Parathyroid adenoma (tissue), 2 donors: ENCODE results near the gene SORBS1.

ENCODE experiments used
- H2AFZ ChIP-seq: fragments of 300-600 bp; sonication (generic); one replicate; pipeline ENCODE4 v1.7.0; 2017; ENCODE audit warnings: antibody characterized with exemption, mild to moderate bottlenecking
- H3K27ac ChIP-seq: fragments of 300-600 bp; sonication (generic); one replicate; pipeline ENCODE4 v1.7.0; 2017
- H3K27me3 ChIP-seq: fragments of 300-600 bp; sonication (generic); one replicate; pipeline ENCODE4 v1.7.0; 2017; ENCODE audit warnings: low read length; ENCODE audit not compliant: control insufficient read depth, insufficient read depth
- H3K36me3 ChIP-seq: fragments of 300-600 bp; sonication (generic); one replicate; pipeline ENCODE4 v1.7.0; 2017; ENCODE audit warnings: low read length; ENCODE audit not compliant: control insufficient read depth, insufficient read depth
- H3K4me1 ChIP-seq: fragments of 300-600 bp; sonication (generic); one replicate; pipeline ENCODE4 v1.7.0; 2017; ENCODE audit warnings: control low read depth
- H3K4me2 ChIP-seq: fragments of 300-600 bp; sonication (generic); one replicate; pipeline ENCODE4 v1.7.0; 2017; ENCODE audit warnings: low read length
- H3K4me3 ChIP-seq: fragments of 300-600 bp; sonication (generic); one replicate; pipeline ENCODE4 v1.7.0; 2017; ENCODE audit warnings: low read depth, low read length
- H3K79me2 ChIP-seq: fragments of 300-600 bp; sonication (generic); one replicate; pipeline ENCODE4 v1.7.0; 2017; ENCODE audit warnings: control low read depth
- H3K9ac ChIP-seq: fragments of 300-600 bp; sonication (generic); one replicate; pipeline ENCODE4 v1.7.0; 2017; ENCODE audit warnings: mild to moderate bottlenecking
- H3K9me3 ChIP-seq: fragments of 300-600 bp; sonication (generic); one replicate; pipeline ENCODE4 v1.7.0; 2017; ENCODE audit warnings: low read length; ENCODE audit not compliant: control insufficient read depth
- TF ChIP-seq, protein P1 (sequence below): fragments of 300-600 bp; sonication (generic); IDR thresholded peaks from one replicate; pipeline ENCODE4 v1.7.0; 2017; ENCODE audit warnings: antibody characterized with exemption, mild to moderate bottlenecking
- donor health status: primary hyperparathyroidism.

Gene SORBS1

DNA sequence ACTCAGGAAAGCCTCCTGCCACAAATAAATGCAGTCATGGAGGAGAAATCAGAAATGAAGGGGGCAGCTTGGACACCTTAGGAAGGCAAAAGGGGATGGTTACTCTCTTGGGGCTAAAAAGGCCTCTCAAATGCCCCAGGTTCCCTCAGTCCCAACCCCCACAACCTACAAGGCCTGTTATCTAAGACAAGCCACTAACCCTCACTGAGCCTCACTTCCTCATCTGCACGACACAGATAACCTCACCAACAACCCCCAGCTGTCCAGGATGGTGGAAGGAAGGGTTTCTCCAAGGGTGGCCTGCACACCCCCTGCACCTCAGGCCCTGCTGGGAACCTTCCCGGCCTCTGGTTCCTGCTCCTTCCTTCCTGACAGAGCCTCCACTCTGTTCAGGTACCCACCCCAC lies 29.2 kb downstream of the SORBS1 start:
- Histone ChIP-seq H3K27me3 (no peaks in the 10 kb centered on the region), H3K9ac (no peak overlapping the region), H3K4me1 (no peaks in the 10 kb centered on the region), H3K4me3 (no peak overlapping the region), H2AFZ (no peak overlapping the region), H3K79me2 (peaks cover 5% of the 10 kb centered on the region), H3K4me2 (no peak overlapping the region), H3K36me3 (no peaks in the 10 kb centered on the region), H3K9me3 (no peaks in the 10 kb centered on the region), H3K27ac (no peak overlapping the region)
- TF ChIP-seq, protein P1, sequence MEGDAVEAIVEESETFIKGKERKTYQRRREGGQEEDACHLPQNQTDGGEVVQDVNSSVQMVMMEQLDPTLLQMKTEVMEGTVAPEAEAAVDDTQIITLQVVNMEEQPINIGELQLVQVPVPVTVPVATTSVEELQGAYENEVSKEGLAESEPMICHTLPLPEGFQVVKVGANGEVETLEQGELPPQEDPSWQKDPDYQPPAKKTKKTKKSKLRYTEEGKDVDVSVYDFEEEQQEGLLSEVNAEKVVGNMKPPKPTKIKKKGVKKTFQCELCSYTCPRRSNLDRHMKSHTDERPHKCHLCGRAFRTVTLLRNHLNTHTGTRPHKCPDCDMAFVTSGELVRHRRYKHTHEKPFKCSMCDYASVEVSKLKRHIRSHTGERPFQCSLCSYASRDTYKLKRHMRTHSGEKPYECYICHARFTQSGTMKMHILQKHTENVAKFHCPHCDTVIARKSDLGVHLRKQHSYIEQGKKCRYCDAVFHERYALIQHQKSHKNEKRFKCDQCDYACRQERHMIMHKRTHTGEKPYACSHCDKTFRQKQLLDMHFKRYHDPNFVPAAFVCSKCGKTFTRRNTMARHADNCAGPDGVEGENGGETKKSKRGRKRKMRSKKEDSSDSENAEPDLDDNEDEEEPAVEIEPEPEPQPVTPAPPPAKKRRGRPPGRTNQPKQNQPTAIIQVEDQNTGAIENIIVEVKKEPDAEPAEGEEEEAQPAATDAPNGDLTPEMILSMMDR, result no peak

DNA sequence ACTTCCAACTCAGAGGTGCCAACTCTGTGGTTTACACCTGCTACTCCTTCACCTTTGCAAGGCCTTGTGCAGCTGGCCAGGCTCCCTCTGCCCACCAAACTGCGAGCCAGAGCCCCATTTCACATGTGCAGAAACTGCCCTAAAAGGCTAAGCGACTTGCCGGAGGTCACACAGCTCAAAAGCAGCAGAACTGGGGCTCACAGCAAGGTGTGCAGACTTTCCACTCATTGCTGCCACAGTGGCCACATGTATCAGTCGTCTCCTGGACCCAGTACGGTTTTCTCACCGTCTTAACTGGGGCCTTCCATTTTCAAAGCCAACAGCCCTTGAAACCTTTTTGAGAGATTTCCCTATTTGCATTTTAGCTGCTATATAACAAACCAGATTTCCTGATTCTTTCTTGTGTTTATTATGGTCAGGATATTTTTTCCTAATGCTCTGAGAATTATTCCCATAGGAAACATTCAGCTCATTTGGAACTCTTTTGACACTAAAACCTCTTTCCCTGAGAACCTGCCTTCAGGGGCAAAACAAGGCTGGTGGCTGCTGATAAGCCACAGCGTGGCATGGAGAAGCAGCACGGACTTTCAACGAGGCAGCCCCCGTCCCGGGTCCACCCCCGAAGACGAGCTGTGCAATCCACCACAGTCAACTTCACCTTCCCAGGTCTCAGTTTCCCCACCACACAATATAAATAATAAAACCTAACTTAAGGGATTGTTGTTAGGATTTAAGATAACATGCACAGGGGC lies 29.9 kb downstream of the SORBS1 start:
- TF ChIP-seq, protein P1, result no peak
- H2AFZ ChIP-seq, result no peak overlapping the region
- H3K9me3 ChIP-seq, result no peaks in the 10 kb centered on the region
- no peak overlapping the region for H3K9ac ChIP-seq
- no peak overlapping the region for H3K4me2 ChIP-seq
- H3K27ac ChIP-seq, result no peak overlapping the region
- H3K27me3 ChIP-seq, result no peaks in the 10 kb centered on the region
- peaks cover 5% of the 10 kb centered on the region for H3K79me2 ChIP-seq
- H3K36me3 ChIP-seq, result no peaks in the 10 kb centered on the region
- no peak overlapping the region for H3K4me3 ChIP-seq
- no peaks in the 10 kb centered on the region for H3K4me1 ChIP-seq

DNA sequence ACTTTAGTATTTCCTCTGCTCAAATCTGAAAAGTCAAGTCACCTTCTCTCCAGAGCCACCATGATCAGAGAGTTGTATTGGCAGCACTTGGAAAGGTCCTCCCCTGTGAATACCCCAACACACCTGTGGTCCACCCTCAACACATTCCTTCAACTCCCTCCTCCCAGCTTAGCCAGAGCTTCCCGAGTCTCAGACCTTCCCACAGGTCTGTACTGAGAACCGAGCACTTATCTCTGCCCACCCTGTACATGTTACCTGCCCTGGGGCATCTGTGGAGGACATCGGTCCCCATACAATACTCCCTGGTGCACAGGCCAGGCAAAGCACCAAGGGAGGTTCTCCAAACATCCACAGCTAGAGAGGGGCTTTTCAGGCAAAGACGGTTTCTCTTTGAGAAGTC lies 30.6 kb downstream of the SORBS1 start:
- Histone ChIP-seq H3K4me2 (no peak overlapping the region), H3K36me3 (no peaks in the 10 kb centered on the region), H3K4me1 (no peaks in the 10 kb centered on the region)

DNA sequence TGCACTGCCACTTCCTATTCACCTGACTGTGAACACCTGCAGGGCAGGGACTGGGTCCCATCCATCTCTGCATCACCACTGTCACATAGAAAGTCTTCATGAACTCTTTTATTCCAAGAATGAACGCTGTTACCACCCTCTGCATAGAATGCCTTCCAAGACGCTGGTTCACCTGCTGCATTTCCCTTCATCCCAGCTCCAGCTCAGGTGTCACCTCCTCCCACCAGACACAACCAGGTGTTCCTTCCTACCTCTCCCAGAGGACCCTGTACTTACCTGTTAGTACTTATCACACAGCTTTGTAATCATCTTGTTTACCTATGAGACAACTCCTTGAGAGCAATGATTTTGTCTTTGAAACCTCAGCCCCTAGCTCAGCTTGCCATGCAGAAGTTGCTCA lies 31.1 kb downstream of the SORBS1 start:
- H3K9ac ChIP-seq, result no peak overlapping the region
- H3K79me2 ChIP-seq, result peaks cover 5% of the 10 kb centered on the region
- H3K4me1 ChIP-seq, result no peaks in the 10 kb centered on the region
- H3K27me3 ChIP-seq, result no peaks in the 10 kb centered on the region
- TF ChIP-seq, protein P1, result no peak
- H3K4me3 ChIP-seq, result no peak overlapping the region
- no peaks in the 10 kb centered on the region for H3K36me3 ChIP-seq
- no peak overlapping the region for H2AFZ ChIP-seq
- H3K9me3 ChIP-seq, result no peaks in the 10 kb centered on the region
- no peak overlapping the region for H3K27ac ChIP-seq
- H3K4me2 ChIP-seq, result no peak overlapping the region

More for the DNA sequence above, 30.6 kb downstream of the SORBS1 start:
- Histone ChIP-seq H3K27ac (no peak overlapping the region), H2AFZ (no peak overlapping the region), H3K9ac (no peak overlapping the region), H3K79me2 (peaks cover 5% of the 10 kb centered on the region), H3K27me3 (no peaks in the 10 kb centered on the region), H3K4me3 (no peak overlapping the region), H3K9me3 (no peaks in the 10 kb centered on the region)
- TF ChIP-seq, protein P1, result no peak

DNA sequence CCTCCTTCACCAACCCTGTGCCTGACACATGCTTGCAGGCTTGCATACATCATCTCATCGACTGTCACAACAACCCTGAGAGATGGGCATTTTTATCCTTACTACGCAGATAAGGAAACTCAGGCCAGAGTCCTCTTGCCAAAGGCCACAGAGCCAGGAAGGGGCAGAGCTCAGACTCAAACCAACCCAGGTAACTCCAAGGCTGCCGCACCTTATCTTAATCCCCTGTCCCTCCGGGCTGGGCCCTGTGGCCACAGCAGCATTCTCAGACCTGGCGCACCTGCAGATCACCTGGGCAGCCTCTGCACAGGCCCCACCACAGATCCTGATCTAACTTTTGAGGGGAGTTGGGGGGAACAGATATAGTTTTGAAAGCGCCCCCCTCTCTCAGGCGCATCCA lies 35.1 kb downstream of the SORBS1 start:
- Histone ChIP-seq H3K4me3 (no peak overlapping the region), H3K4me1 (no peaks in the 10 kb centered on the region)

More for the DNA sequence above, 35.1 kb downstream of the SORBS1 start:
- H2AFZ ChIP-seq, result no peak overlapping the region
- H3K4me2 ChIP-seq, result no peak overlapping the region
- no peaks in the 10 kb centered on the region for H3K36me3 ChIP-seq
- no peaks in the 10 kb centered on the region for H3K79me2 ChIP-seq
- TF ChIP-seq, protein P1, result no peak
- no peak overlapping the region for H3K27ac ChIP-seq
- no peak overlapping the region for H3K9ac ChIP-seq
- H3K9me3 ChIP-seq, result no peaks in the 10 kb centered on the region
- no peaks in the 10 kb centered on the region for H3K27me3 ChIP-seq
